GM18526 (cell line): Measurements from ENCODE around the gene IFNA2.

Source experiments
- POLR2A ChIP-seq: IDR thresholded peaks from 3 replicates; pipeline ENCODE4 v1.6.1; 2011; ENCODE audit not compliant: insufficient read length; ENCODE audit errors: extremely low read depth

IFNA2 gene

DNA sequence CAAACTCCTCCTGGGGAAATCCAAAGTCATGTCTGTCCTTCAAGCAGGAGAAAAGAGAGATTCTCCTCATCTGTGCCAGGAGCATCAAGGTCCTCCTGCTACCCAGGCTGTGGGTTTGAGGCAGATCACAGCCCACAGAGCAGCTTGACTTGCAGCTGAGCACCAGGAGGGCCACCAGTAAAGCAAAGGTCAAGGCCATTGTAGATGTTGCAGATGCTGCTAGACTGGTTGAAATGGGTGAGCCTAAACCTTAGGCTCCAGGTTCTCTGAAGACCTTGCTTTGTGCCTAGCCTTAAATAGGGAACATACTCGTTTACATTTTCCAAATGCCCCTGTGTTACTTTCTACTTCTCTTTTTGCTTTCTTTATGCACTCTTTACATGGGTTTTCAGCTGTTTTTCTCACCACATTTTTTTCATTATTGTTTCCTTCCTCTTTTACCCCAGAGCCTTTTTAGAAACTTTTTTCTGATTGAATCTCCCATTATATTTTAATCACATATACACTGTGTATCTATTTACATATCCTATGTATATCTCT is at the start of gene IFNA2:
IFNA2 (minus strand) TSS at position 268 of the 540 bp plus-strand sequence; CDS start at position 199, 69 bp downstream.
- TF ChIP-seq POLR2A: no peak

DNA sequence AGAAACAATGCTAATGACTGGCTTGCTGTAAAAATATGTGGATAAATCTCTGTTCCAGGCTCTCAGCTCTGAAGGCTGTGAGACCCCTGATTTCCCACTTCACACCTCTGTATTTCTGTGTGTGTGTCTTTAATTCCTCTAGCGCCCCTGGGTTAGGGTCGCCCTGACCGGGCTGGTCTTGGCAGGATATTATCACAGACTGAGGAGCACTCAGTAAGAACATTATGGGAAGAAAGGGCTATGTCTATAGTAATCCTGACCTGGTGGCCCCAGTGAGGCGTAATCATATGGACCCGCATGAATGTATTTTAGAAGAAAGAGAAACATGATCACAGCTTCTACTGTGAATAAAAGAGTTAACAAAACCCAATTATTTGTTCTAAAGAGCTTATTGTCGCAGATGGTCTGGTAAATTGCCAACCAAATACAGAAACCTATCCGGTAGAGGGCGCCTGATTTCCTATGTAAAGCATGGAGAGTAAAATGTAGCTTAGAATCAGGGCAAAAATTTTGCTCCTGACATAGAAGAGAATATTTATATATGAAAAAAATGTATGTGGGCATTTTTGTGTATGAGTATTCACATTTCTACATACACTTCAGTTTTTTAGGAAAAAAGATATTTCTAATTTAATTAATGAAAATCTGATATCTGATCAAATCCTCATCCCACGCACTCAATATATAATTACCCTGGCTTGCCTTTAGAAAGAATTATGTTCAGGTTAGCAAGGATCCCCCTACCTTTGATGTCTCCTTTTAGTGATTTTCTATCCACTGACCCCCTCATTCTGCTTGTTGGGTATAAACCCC is 49.2 kb upstream of the IFNA2 start:
- no peak for TF ChIP-seq POLR2A

DNA sequence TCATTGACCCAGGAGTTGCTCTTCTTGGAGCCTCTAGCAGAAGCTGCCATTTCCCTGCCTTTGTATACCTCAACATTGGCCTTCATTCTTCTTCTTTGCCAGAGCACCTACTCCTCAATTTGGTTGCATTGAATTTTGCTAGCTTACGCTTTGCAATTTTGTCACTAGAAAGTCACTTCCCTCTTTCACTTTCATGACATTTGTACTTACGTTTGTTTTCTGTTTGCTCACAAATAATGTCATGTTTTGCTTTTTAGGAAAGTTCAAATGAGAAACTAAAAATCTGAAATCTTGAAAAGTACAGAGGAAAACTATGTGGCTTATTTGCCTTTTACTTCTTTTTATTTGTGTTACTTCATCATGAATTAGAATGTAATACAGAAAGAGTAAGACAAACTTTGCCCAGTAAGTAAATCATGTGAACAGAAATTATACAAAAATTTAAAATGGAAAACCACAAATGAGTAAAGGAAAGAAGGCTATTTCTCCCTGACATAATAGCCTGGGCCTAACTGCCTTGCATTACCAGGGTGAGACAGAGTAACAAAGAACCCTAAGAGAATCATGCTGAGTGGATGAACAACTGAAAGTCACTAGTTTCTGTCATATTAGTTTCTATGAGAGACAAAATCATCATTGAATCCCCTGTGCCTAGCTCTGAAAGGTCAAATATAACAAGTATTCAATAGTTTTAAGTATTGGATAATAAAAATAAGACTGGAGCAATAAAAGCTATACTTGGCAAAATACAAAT is 47.7 kb upstream of the IFNA2 start:
- no peak for TF ChIP-seq POLR2A

DNA sequence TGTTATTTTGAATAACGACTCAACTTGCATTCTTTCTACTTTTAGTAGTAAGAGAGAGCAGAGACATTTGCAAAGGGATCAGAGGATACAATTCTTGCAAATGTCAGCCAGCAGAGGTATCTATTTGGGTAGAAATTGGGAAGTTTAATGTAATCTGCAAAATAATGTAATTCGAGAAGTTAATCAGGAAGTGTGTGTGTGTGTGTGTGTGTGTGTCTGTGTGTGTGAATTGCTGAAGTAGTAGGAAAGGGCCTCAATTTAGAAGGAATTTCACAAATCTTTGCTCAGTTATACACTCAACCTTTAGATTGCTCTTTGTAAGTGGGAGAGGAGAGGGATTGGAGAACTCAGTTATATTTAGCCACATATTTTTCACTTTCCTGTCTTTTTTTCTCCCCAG is 44.0 kb upstream of the IFNA2 start:
- TF ChIP-seq POLR2A: no peak

DNA sequence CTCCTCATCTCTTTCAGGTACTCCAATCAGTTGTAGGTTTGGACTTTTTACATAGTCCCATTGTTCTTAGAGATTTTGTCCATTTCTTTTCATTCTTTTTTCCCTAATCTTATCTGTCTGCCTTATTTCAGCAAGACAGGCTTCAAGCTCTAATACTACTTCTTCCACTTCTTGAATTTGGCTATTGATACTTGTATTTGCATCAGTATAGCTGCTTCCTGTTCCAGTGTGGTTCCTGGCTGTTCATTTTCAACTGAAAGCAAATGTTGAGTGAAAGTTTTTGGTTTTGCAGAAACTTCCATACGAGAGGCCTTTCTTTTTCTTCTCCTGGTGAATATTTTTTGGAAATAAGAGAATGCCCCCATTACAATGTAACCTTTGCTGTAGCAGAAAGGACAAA is 43.0 kb upstream of the IFNA2 start:
- no peak for TF ChIP-seq POLR2A

DNA sequence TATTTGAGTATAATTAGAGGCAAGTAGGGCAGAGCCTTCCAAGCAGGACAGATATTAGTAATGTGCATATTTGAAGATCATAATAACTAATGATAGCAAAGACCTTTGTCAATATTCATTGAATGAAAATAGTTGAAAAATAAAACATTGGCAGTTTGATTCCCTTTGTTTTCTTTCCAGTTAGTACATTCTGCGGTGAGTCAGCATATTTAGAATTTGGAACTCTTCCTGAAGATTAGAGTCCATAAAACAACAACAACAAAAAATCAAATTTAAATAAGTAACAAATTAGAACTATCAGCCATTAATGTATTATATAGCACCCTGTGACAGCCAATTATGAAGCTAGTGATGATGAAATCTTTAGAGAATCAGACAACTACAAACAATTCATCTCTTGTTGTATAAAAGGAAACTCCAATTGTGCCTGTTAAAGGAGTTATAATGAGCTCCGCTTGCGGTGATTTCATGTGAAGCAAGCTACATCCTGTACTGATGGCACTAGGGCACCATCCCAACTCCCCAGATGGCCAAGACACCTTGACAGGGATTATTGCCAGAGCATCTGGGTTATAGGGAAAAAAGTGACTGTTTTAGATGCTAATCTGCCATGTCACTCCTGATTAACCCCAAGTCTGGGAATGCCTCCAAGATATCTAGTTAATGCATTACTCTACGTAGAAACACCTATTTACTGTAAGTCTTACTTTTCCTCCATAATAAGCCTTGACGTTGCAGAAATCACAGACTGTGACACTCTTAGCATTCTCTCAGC is 30.5 kb upstream of the IFNA2 start:
- no peak for TF ChIP-seq POLR2A

DNA sequence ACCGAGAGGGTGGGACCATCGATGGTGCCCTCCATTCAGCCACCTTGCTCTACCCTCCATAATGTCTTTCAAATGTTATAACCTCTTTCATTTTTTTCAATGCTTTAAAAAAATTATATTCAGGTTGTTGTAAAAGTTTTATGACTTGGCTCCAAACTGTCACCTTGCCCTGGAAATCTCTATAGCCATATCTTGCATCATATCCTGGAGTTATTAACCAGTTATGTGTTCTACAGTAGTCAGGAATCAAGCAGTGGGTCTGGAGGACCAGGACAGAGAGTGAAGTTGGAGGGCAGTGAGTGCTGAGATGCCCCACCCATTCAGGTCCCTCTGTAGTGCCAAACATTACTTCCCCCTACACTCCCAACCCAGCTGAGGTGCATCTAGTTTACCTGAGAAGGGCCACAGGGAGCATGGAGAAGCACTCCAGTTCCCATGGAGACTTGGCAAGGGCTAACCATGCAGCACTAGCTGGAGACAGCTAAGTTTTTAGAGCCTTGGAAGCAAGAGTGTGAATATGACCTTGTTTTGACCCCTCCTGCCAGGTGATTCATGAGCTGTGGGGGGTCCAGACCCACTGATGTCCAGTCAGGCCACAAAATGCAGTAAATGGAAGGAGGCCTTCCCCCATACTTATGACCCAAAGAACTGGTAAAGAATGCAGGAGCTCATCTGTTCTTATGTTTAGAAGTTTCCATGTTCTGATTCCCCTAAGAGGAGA is 29.2 kb upstream of the IFNA2 start:
- TF ChIP-seq POLR2A: no peak

DNA sequence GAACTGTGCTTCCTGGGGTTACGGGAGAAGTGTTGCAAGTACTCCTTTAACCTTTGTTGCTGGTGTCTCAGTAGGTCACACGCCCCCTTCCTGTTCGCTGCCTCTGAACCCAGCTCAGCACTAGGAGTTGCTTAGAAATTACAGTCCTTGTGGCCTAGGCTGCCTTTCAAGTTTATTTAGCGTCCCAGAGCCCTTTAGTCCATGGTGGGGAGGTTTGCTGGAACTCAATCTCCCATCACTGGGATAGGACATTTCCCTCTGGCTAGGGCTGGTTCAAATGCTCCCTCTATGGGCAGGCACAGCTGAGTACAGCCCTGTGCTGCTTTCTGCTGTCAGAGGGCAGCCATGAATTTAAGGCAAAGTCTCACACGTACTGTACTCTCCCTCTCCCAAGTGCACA is 28.4 kb upstream of the IFNA2 start:
- no peak for TF ChIP-seq POLR2A

DNA sequence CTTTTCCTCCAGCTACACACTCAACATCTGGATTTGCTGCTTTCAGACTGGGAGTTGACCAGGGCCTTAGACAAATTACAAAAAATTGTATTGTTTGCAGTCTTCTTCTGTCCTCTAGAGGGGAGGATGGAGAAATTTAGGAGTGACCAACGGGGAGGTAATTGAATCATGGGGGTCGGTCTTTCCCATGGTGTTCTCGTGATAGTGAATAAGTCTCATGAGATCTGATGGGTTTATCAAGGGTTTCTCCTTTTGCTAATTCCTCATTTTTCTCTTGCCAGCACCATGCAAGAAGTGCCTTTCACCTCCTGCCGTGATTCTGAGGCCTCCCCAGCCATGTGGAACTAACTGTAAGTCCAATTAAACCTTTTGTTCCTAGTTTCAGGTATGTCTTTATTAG is 28.0 kb upstream of the IFNA2 start:
- TF ChIP-seq POLR2A: no peak

DNA sequence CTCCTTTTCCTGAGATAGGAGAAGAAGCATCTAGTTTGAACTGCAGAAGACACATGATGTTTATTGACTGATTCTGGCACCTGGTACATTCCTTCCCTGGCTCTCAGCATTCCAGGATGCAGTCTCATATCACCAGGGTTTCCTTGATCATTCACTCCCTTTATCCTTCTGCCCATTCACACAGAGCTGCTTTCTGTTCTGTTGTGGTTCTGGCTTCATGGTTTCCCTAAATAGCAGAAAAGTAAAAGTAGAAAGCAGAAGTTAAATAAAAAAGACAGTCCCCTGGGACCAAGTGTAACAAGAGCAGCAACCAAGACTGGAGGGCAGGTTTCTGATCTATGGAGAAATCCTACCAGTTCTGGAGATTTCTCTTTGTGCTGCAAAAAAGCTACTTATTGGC is 26.9 kb upstream of the IFNA2 start:
- TF ChIP-seq POLR2A: no peak

DNA sequence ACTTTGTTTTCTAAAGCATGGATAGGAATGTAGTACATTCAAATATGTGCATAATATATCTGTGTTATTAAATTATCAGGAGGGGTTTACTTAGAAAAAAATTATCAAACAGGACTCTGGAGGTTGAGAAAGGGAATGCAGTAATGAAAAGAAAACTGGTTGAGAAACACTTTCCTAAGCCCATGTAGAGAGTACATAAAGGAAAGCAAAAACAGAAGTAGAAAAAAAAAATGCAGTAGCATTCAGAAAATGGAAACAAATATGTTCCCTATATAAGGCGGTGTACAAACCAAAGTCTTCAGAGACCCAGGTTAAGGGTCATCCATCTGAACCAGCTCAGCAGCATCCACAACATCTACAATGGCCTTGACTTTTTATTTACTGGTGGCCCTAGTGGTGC is 23.6 kb upstream of the IFNA2 start, which contains the start of gene IFNA8:
IFNA8 (plus strand) TSS at position 301 of the 400 bp plus-strand sequence; CDS start at position 361, 60 bp downstream.
- no peak for TF ChIP-seq POLR2A

DNA sequence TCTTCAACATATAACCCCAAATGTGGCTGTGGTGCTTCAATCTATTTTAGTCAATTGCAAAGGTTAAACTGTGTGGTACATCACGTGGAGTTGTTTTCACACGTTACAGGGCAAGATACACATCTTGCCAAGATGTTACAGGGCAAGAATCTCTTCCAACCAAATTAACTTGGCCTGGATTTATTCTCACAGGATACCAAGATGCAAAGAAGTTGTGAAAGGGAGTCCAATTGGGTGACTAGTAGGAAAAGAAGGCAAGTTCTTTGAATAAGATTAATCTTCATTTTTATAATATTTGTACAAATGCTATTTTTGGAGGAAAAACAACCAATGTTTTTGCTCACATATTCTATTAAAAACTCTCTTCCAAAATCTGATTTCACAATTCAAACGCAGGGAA is 18.9 kb upstream of the IFNA2 start:
- TF ChIP-seq POLR2A: no peak

DNA sequence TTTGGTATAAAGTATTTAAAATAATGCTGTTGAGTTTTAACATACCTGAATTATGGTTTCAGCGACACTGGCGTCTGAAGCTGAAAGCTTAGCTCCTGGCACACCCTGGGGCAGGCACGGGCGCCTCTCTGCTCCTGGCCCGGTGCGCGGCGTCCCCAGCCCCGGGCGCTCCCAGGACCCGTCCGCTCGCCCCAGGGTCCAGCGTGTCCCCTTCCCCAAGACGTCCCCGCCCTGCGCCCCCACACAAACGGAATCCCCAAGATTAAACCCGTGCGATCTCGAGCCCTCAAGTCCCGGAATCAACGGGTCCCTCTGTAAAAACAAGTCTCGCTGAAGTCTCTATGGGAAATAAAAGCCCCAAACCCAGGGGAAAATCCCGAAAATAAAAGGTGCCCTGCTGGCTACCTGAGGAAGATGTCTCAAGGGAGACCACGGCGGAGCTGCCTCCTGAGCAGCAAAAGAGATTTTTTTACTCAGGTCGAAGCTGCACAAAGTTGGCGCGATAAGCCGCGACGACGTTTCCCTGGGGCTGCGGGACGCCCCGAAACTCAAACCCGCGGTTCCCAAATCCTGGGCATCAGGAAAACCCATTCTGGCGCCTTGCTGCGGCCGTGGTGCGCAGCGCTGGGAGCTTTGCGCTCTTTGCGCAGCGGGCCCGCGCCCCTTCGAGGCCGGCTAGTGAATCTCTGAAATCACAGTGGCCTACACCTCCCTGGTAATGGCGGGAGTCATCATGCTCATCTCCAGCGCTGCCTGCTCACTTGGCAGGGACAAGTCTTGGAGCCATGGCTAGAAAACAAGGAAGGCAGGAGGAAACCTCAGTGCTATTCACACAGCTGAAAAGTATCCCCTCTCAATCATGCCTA is 17.4 kb upstream of the IFNA2 start:
- TF ChIP-seq POLR2A: no peak

DNA sequence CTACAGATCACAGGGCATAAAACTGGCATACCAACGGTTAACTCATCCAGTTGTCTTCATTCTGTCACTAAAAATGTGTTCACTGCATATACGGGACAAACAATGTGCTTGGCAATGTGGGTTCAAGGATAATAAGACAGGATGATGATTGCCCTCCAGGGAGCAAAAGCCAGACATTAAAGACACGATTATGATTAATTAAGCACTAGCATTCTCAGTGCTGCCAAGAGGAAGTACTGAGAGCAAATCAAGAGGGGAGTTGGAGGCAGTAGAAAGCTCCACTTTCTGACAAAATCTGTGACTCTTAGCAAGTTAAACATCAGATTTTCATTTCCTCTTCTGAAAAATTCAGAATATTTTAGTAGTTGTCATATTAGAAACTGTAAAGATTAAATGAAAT is 14.8 kb upstream of the IFNA2 start:
- no peak for TF ChIP-seq POLR2A
